OCI-LY7 (cell line): ENCODE measurements around the gene CPNE2.
"Not testable (repeated sequence)": the region's sequence is repeated elsewhere in the genome, so short reads cannot be mapped to it uniquely, and the experiment has no call there.

Experiments
- CTCF ChIP-seq: fragments of 200-600 bp; sonication (generic); conservative IDR thresholded peaks from 2 replicates; pipeline ENCODE4 v1.5.1; 2014; ENCODE audit warnings: mild to moderate bottlenecking, antibody characterized with exemption, low read length, moderate library complexity, mixed read lengths
- EZH2phosphoT487 ChIP-seq: fragments of 200-600 bp; sonication (generic); IDR thresholded peaks from 2 replicates; pipeline ENCODE4 v1.6.1; 2018; ENCODE audit warnings: low read depth, borderline replicate concordance, mild to moderate bottlenecking, mixed run types, antibody characterized with exemption, low read length, moderate library complexity, mixed read lengths

- TF ChIP-seq CTCF, EZH2phosphoT487: not testable (repeated sequence)
These were observed 29.2 kb upstream of the CPNE2 start for GRCh38 chr16:57063189-57063588.
